ENCODE results near the gene IZUMO3. TPM values are rescaled to one million over a fixed set of nuclear protein-coding genes. Genes with fewer than 3 reads are reported as not detected.

The IZUMO3 gene
- total and polyA plus RNA-seq, 2 of the 8 experiments (the other 6 are each of a cell fraction or from before 2014, with no cell fraction given): not detected

DNA sequence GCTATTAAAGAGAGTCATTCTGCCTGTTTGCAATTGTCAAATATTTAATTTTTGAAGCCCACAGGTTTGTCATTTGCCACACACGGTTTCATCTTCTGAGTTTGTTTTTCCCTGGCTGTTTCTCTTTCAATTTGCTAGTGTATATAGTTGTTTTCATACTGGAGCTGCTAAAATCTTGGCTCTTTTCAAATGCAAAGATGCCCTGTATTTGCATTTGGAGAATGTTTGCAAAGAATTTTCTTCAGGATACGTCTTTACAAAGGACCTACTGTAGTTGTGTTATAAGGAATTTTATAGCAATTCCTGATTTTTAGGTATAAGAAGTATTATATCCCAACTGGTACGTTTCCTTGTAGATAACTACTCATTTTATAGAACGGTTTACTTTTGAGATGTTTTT is 48.0 kb downstream of the IZUMO3 start:
- peak overlapping the region in 1 of 2 experiments; percentile 10; a peak in 1 of 4 replicates for H3K4me2 ChIP-seq (ENCODE audit: insufficient read depth in 1 of 2, low read depth in 2 of 2, low read length in 2 of 2)
- peaks cover 0 to 18% (median 5%) of the 10 kb centered on the region in 4 experiments; a peak in 5 of 7 replicates for H3K4me1 ChIP-seq (replicated peaks in 1 of 4; ENCODE audit: control insufficient read depth in 3 of 4, insufficient read depth in 4 of 4, low read length in 3 of 4)
- no peak overlapping the region for H2BK5ac ChIP-seq (ENCODE audit: low read depth, low read length)
- H3K18ac ChIP-seq (ENCODE audit: extremely low read depth, low read length): no peak overlapping the region
- peak overlapping the region; percentile 51; the same call in 1 of the 2 replicates for H3K27ac ChIP-seq (ENCODE audit: low read depth, low read length)
- ChIA-PET CTCF (ENCODE audit: partially characterized antibody) (no interaction called here), POLR2A (ENCODE audit: partially characterized antibody) (interaction anchor here (1.9 kb wide), 1 partner anchor 12 kb away, joined by 4 read pairs; no protein-coding TSS in a partner anchor)
- no peak overlapping the region for H2BK20ac ChIP-seq (ENCODE audit: low read length)
- H3K79me2 ChIP-seq (ENCODE audit: control insufficient read depth in 1 of 2, insufficient read depth in 2 of 2, low read length in 2 of 2): no peaks in the 10 kb centered on the region
- H4K5ac ChIP-seq (ENCODE audit: insufficient read length, low read depth, low read length): peak overlapping the region; percentile 50
- H2AFZ ChIP-seq (ENCODE audit: low read length): no peak overlapping the region
- H3K27me3 ChIP-seq (replicated peaks in 1 of 4; ENCODE audit: control insufficient read depth in 3 of 4, extremely low read depth in 1 of 4, insufficient read depth in 3 of 4, low read length in 3 of 4): no peaks in the 10 kb centered on the region
- no peaks in the 10 kb centered on the region for H4K20me1 ChIP-seq (replicated peaks in 1 of 2; ENCODE audit: control insufficient read depth in 1 of 2, insufficient read depth in 2 of 2, low read length in 2 of 2)
- no peak overlapping the region for H2BK12ac ChIP-seq (ENCODE audit: low read depth, low read length)
- no peaks in the 10 kb centered on the region for H3K79me1 ChIP-seq (ENCODE audit: low read depth, low read length)
- DNase-seq (ENCODE audit: low read depth in 1 of 2, low spot score in 2 of 2) (no peak), FAIRE-seq (no peak)
- no peak overlapping the region for H2BK15ac ChIP-seq (ENCODE audit: low read length)
- H2BK120ac ChIP-seq (replicated peaks; ENCODE audit: low read depth, low read length): no peak overlapping the region
- 22% methylated on average over 4 of the region's 4 CpGs; no CpG with 5 or more reads in 1 of the 2 experiments for WGBS, 2 experiments (ENCODE audit: extremely low coverage in 1 of 2, insufficient coverage in 1 of 2, insufficient read length in 1 of 2, insufficient replicate concordance in 2 of 2, low coverage in 1 of 2, low lambda C conversion rate in 2 of 2, missing lambda C conversion rate in 1 of 2)
- H3K4me3 ChIP-seq (ENCODE audit: extremely low read depth in 1 of 4, insufficient read depth in 2 of 4, low read depth in 3 of 4, low read length in 4 of 4): peak overlapping the region in 1 of 4 experiments; percentile 10; a peak in 1 of 8 replicates
- no peak overlapping the region for H3K4ac ChIP-seq (replicated peaks; ENCODE audit: insufficient read length, low read depth, low read length)
- no peak overlapping the region for H4K91ac ChIP-seq (replicated peaks; ENCODE audit: insufficient read length, low read length)
- no peak overlapping the region for H3K56ac ChIP-seq (replicated peaks; ENCODE audit: insufficient read length, low read depth, low read length)
- no peak overlapping the region for H3K14ac ChIP-seq (ENCODE audit: insufficient read length)
- no peak overlapping the region for H3K9ac ChIP-seq (replicated peaks in 1 of 4; ENCODE audit: extremely low read depth in 1 of 4, low read depth in 3 of 4, low read length in 3 of 4)
- H4K8ac ChIP-seq (ENCODE audit: extremely low read depth, insufficient read depth, low read length): no peak overlapping the region
- no peaks in the 10 kb centered on the region for H3K9me3 ChIP-seq (ENCODE audit: insufficient read depth in 2 of 2, low read depth in 1 of 2, low read length in 1 of 2)
- no peaks in the 10 kb centered on the region for H3K23me2 ChIP-seq (ENCODE audit: low read depth, low read length)
- H2AK5ac ChIP-seq (ENCODE audit: low read depth, low read length): no peak overlapping the region
- no peaks in the 10 kb centered on the region for H3K36me3 ChIP-seq (ENCODE audit: control insufficient read depth in 2 of 4, insufficient read depth in 4 of 4, low read length in 3 of 4)
- H3K23ac ChIP-seq (ENCODE audit: insufficient read length): no peak overlapping the region
- TF ChIP-seq SRF (IDR thresholded peaks at IDR 0.05; ENCODE audit: low read depth, low read length): no peak
